Measurements from ENCODE around the gene EGFL7.

Gene EGFL7

GRCh38 chr9:136709454-136710109 lies 46.9 kb downstream of the EGFL7 start:
- no peak for TF ChIP-seq CTCF (conservative IDR thresholded peaks at IDR 0.05)
- H3K27ac ChIP-seq = no peak overlapping the region

GRCh38 chr9:136710543-136710942 lies 47.8 kb downstream of the EGFL7 start:
- H3K27ac ChIP-seq = no peak overlapping the region

GRCh38 chr9:136711219-136711648 lies 48.5 kb downstream of the EGFL7 start:
- H3K27ac ChIP-seq = peak overlapping the region; percentile 91; the same call in 1 of the 2 replicates

More at GRCh38 chr9:136710543-136710942, 47.8 kb downstream of the EGFL7 start:
- TF ChIP-seq CTCF (conservative IDR thresholded peaks at IDR 0.05) = no peak

GRCh38 chr9:136711751-136712689 lies 49.3 kb downstream of the EGFL7 start, which contains the start of gene DIPK1B:
Gene DIPK1B, plus strand, starts transcription at chr9:136712572. Its CDS starts 94 bp downstream, at chr9:136712666.
- TF ChIP-seq CTCF (conservative IDR thresholded peaks at IDR 0.05) = no peak
- H3K27ac ChIP-seq = peak within 1 kb of the TSS; percentile 91

GRCh38 chr9:136712690-136713544 lies 50.2 kb downstream of the EGFL7 start:
- no peak for TF ChIP-seq CTCF (conservative IDR thresholded peaks at IDR 0.05)
- H3K27ac ChIP-seq = peak overlapping the region; percentile 91

- TF ChIP-seq CTCF (conservative IDR thresholded peaks at IDR 0.05) = no peak
- H3K27ac ChIP-seq = peak overlapping the region; percentile 91
These were observed 50.8 kb downstream of the EGFL7 start for GRCh38 chr9:136713550-136713949.

- TF ChIP-seq CTCF (conservative IDR thresholded peaks at IDR 0.05) = no peak
- peak overlapping the region; percentile 91 for H3K27ac ChIP-seq
These were observed 51.6 kb downstream of the EGFL7 start for GRCh38 chr9:136714096-136714892.

Data from VCaP (cell line).